PC-3 (cell line): Measurements from ENCODE around the gene SETBP1. TPM values are rescaled to one million over a fixed set of nuclear protein-coding genes. Genes with fewer than 3 reads are reported as not detected.

Source experiments
- ATAC-seq: fragments of 200-7000 bp; cut with Tn5 transposase; 2 replicates; pipeline ENCODE4 v1.9.1; 2020; ENCODE audit warnings: mild to moderate bottlenecking, moderate library complexity
- BruUV-seq: library from RNA; stranded (reverse); fragments of 400-500 nt; replicated peaks from 2 replicates; lab custom pipeline; 2021; lab: Mats Ljungman, UMichigan
- CTCF ChIA-PET: fragments of 300-600 bp; sonication (Branson Sonifier 250); formaldehyde crosslinking; loops from one replicate; lab custom pipeline; 2022; ENCODE audit warnings: antibody characterized with exemption; lab: Charles Lee
- POLR2A ChIA-PET: fragments of 300-600 bp; sonication (Branson Sonifier 250); formaldehyde crosslinking; loops from one replicate; lab custom pipeline; 2022; ENCODE audit warnings: antibody characterized with exemption; ENCODE audit not compliant: unreplicated experiment; lab: Charles Lee
- DNase-seq: peaks from one replicate; pipeline ENCODE4 v3.0.0-alpha.2; 2015
- H2AFZ ChIP-seq: fragments of 300-600 bp; sonication (generic); 2 replicates; pipeline ENCODE4 v1.6.0; 2016; ENCODE audit warnings: antibody characterized with exemption, low read length
- H3F3A ChIP-seq: fragments of 300-600 bp; sonication (generic); one replicate; pipeline ENCODE4 v1.6.0; 2017; ENCODE audit warnings: antibody characterized with exemption, low read length, control low read depth, mild to moderate bottlenecking; ENCODE audit not compliant: unreplicated experiment
- H3K27ac ChIP-seq: fragments of 300-600 bp; sonication (generic); 2 replicates; pipeline ENCODE4 v1.5.1; 2016; ENCODE audit warnings: mild to moderate bottlenecking, low read length
- H3K27me3 ChIP-seq: fragments of 300-600 bp; sonication (generic); 2 replicates; pipeline ENCODE4 v1.6.1; 2016; ENCODE audit warnings: low read length, mixed read lengths
- H3K36me3 ChIP-seq: fragments of 300-600 bp; sonication (generic); 2 replicates; pipeline ENCODE4 v1.6.1; 2016; ENCODE audit warnings: low read depth, mixed run types, low read length, mixed read lengths
- H3K4me1 ChIP-seq: fragments of 300-600 bp; sonication (generic); 2 replicates; pipeline ENCODE4 v1.5.1; 2016; ENCODE audit warnings: low read length; ENCODE audit not compliant: insufficient read depth
- H3K4me2 ChIP-seq: fragments of 300-600 bp; sonication (generic); 2 replicates; pipeline ENCODE4 v1.6.0; 2016; ENCODE audit warnings: low read length
- H3K4me3 ChIP-seq: fragments of 300-600 bp; sonication (generic); 2 replicates; pipeline ENCODE4 v1.5.1; 2016; ENCODE audit warnings: mild to moderate bottlenecking, low read length, mixed read lengths
- H3K79me2 ChIP-seq: fragments of 300-600 bp; sonication (generic); 2 replicates; pipeline ENCODE4 v1.6.1; 2017; ENCODE audit warnings: low read length, mixed read lengths
- H3K9ac ChIP-seq: fragments of 300-600 bp; sonication (generic); 2 replicates; pipeline ENCODE4 v1.6.0; 2016; ENCODE audit warnings: mild to moderate bottlenecking, low read length
- H3K9me2 ChIP-seq: fragments of 300-600 bp; sonication (generic); replicated peaks from 2 replicates; pipeline ENCODE4 v1.6.1; 2016; ENCODE audit warnings: mixed run types, low read length, mixed read lengths
- H3K9me3 ChIP-seq: fragments of 300-600 bp; sonication (generic); 2 replicates; pipeline ENCODE4 v1.6.1; 2016; ENCODE audit warnings: low read length, mixed read lengths
- H4K20me1 ChIP-seq: fragments of 300-600 bp; sonication (generic); 2 replicates; pipeline ENCODE4 v1.6.1; 2016; ENCODE audit warnings: low read length, mixed read lengths
- EZH2 ChIP-seq: fragments of 300-600 bp; sonication (generic); IDR thresholded peaks from one replicate; pipeline ENCODE4 v1.6.1; 2017; ENCODE audit warnings: antibody characterized with exemption, mild to moderate bottlenecking, low read length; ENCODE audit not compliant: unreplicated experiment
- EZH2phosphoT487 ChIP-seq: fragments of 300-600 bp; sonication (generic); IDR thresholded peaks from 2 replicates; pipeline ENCODE4 v1.6.1; 2018; ENCODE audit warnings: mild to moderate bottlenecking, antibody characterized with exemption, low read length, borderline replicate concordance
- intact Hi-C: fragments of 100-400 bp; cut with micrococcal nuclease; formaldehyde crosslinking; loops from 2 replicates; pipeline ENCODE4 v1.9.0; 2023
- total RNA-seq: library from RNA; depleted of rRNA; stranded (reverse); fragments of >200 nt; gene quantifications from 2 replicates; pipeline ENCODE4 v1.2.3, GENCODE V29; 2014
- TF ChIP-seq, protein P1 (sequence below): fragments of 300-600 bp; sonication (generic); conservative IDR thresholded peaks from 2 replicates; pipeline ENCODE4 v1.5.1; 2017; ENCODE audit warnings: antibody characterized with exemption, low read depth, mild to moderate bottlenecking, low read length

Gene SETBP1
- total RNA-seq, 1 experiment from 2014 or later, result 2.3 TPM

DNA sequence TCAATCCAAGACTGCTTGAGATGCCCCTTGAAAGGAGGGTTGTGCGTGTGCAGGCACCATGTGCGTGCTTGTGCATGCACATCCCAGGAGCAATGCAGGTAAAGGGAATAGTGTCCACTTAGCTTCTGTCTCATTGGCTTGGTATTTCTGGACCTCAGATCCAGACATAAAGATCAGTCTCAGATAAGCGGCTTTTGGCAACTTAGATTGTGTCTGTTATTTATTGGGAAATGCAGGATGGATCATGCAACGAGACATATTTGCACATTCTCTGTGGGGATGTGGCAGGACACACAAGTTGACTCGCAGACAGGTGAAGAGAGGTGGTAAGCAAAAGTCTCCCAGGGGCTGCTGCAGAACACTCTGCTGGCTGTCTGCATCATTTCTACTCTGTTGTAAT lies 67.9 kb downstream of the SETBP1 start:
- Histone ChIP-seq H3K4me1 (no peaks in the 10 kb centered on the region), H4K20me1 (no peaks in the 10 kb centered on the region), H3F3A (no peaks in the 10 kb centered on the region), H3K4me3 (no peak overlapping the region), H2AFZ (no peak overlapping the region), H3K36me3 (no peaks in the 10 kb centered on the region), H3K4me2 (no peak overlapping the region), H3K79me2 (no peaks in the 10 kb centered on the region), H3K9me2 (no peaks in the 10 kb centered on the region), H3K9me3 (no peaks in the 10 kb centered on the region), H3K27ac (no peak overlapping the region), H3K9ac (no peak overlapping the region), H3K27me3 (no peaks in the 10 kb centered on the region)
- ATAC-seq (no peak), DNase-seq (peak; percentile 2)
- intact Hi-C loops, result no loop called here
- ChIA-PET POLR2A (no interaction called here), CTCF (no interaction called here)
- BruUV-seq, result no TSS peak
- TF ChIP-seq EZH2phosphoT487, result no peak
- TF ChIP-seq, protein P1, sequence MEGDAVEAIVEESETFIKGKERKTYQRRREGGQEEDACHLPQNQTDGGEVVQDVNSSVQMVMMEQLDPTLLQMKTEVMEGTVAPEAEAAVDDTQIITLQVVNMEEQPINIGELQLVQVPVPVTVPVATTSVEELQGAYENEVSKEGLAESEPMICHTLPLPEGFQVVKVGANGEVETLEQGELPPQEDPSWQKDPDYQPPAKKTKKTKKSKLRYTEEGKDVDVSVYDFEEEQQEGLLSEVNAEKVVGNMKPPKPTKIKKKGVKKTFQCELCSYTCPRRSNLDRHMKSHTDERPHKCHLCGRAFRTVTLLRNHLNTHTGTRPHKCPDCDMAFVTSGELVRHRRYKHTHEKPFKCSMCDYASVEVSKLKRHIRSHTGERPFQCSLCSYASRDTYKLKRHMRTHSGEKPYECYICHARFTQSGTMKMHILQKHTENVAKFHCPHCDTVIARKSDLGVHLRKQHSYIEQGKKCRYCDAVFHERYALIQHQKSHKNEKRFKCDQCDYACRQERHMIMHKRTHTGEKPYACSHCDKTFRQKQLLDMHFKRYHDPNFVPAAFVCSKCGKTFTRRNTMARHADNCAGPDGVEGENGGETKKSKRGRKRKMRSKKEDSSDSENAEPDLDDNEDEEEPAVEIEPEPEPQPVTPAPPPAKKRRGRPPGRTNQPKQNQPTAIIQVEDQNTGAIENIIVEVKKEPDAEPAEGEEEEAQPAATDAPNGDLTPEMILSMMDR, result no peak
- no peak for TF ChIP-seq EZH2

DNA sequence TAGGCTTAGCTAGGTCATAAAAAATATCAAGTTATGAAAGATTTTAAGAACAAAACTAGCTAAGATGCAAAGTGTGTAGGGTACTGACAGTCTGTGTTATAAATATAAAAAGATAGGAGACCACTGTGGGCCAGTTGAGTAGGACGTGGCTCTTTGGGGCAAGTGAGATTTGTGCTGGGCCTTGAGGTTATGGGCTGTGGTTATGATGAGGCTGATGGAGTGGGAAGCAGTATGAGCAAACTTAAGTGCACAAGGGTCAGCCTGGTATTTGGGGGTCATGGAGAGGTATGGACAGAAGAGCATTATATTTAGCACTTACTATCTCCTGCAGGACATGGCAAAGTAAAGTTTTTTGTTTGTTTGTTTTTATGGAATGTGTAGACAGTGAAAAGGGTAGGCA lies 70.1 kb downstream of the SETBP1 start:
- H3K27me3 ChIP-seq, result no peaks in the 10 kb centered on the region
- no peak overlapping the region for H3K4me3 ChIP-seq
- no peak overlapping the region for H3K27ac ChIP-seq
- no peak overlapping the region for H3K4me2 ChIP-seq
- TF ChIP-seq, protein P1, result no peak
- TF ChIP-seq EZH2 (no peak), EZH2phosphoT487 (no peak)
- no TSS peak for BruUV-seq
- H3K9me2 ChIP-seq, result no peaks in the 10 kb centered on the region
- no peaks in the 10 kb centered on the region for H3K79me2 ChIP-seq
- no peaks in the 10 kb centered on the region for H3F3A ChIP-seq
- ATAC-seq (no peak), DNase-seq (no peak)
- no peaks in the 10 kb centered on the region for H3K36me3 ChIP-seq
- H3K9me3 ChIP-seq, result no peaks in the 10 kb centered on the region
- POLR2A ChIA-PET, result no interaction called here
- CTCF ChIA-PET, result no interaction called here
- H3K9ac ChIP-seq, result no peak overlapping the region
- H4K20me1 ChIP-seq, result no peaks in the 10 kb centered on the region
- H2AFZ ChIP-seq, result no peak overlapping the region
- H3K4me1 ChIP-seq, result no peaks in the 10 kb centered on the region
- intact Hi-C loops, result no loop called here

DNA sequence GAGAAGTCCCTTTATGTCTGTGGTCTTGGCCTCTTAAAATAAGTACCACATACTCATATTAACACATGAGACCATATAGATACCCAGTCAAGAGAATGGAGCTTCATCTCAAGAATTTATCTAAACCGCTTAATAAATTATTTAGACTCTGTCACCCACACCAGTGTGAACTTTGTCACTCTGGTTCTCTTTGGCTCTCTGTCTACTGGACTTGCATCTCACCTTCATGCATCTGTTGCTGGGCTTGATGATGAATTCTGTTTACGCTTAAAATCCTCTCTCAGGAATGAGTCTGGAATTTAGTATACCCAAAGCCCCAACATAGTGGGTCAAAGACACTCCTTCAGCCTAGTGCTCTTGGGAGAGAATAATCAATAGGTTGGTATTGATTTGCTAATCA lies 73.9 kb downstream of the SETBP1 start:
- H3K36me3 ChIP-seq, result no peaks in the 10 kb centered on the region
- ChIA-PET POLR2A (no interaction called here), CTCF (no interaction called here)
- TF ChIP-seq EZH2, result no peak
- TF ChIP-seq, protein P1, result no peak
- no peak for TF ChIP-seq EZH2phosphoT487
- ATAC-seq, result no peak
- H2AFZ ChIP-seq, result no peak overlapping the region
- no peaks in the 10 kb centered on the region for H3K4me1 ChIP-seq
- H3K4me2 ChIP-seq, result no peak overlapping the region
- DNase-seq, result no peak
- no peak overlapping the region for H3K4me3 ChIP-seq
- H4K20me1 ChIP-seq, result no peaks in the 10 kb centered on the region
- no peaks in the 10 kb centered on the region for H3K79me2 ChIP-seq
- H3F3A ChIP-seq, result no peaks in the 10 kb centered on the region
- BruUV-seq, result no TSS peak
- H3K9me2 ChIP-seq, result no peaks in the 10 kb centered on the region
- H3K27me3 ChIP-seq, result no peaks in the 10 kb centered on the region
- intact Hi-C loops, result no loop called here
- no peaks in the 10 kb centered on the region for H3K9me3 ChIP-seq
- H3K27ac ChIP-seq, result no peak overlapping the region
- no peak overlapping the region for H3K9ac ChIP-seq
